GM12878 (cell line): ENCODE data around the gene RPS6KA3. TPM values are rescaled to one million over a fixed set of nuclear protein-coding genes. Genes with fewer than 3 reads are reported as not detected.

ENCODE experiments used
- ATF7 ChIP-seq: fragments of 450-650 bp; IDR thresholded peaks from 2 replicates; pipeline ENCODE4 v1.6.1; 2016; ENCODE audit warnings: low read depth, mild to moderate bottlenecking
- DPF2 ChIP-seq: fragments of 450-650 bp; IDR thresholded peaks from 2 replicates; pipeline ENCODE4 v1.6.1; 2017; ENCODE audit warnings: mild to moderate bottlenecking
- ESRRA ChIP-seq: IDR thresholded peaks from 2 replicates; pipeline ENCODE4 v1.6.1; 2012; ENCODE audit warnings: mild to moderate bottlenecking, low read length, improper control_type of control experiment
- GABPA ChIP-seq: IDR thresholded peaks from 2 replicates; pipeline ENCODE4 v1.6.1; 2014; ENCODE audit warnings: antibody characterized with exemption, low read depth, mild to moderate bottlenecking, inconsistent platforms
- HDAC6 ChIP-seq: fragments of 200-600 bp; sonication (generic); IDR thresholded peaks from one replicate; pipeline ENCODE4 v1.8.0; 2017; ENCODE audit warnings: antibody characterized with exemption; ENCODE audit not compliant: unreplicated experiment
- IKZF1 ChIP-seq: fragments of 450-650 bp; conservative IDR thresholded peaks from 2 replicates; pipeline ENCODE4 v1.6.1; 2017; ENCODE audit warnings: antibody characterized with exemption, mild to moderate bottlenecking
- IRF3 ChIP-seq: fragments of 450-650 bp; IDR thresholded peaks from 2 replicates; pipeline ENCODE4 v1.6.1; 2014; ENCODE audit warnings: mild to moderate bottlenecking
- IRF4 ChIP-seq: IDR thresholded peaks from 2 replicates; pipeline ENCODE4 v1.6.1; 2011; ENCODE audit warnings: low read depth, low read length
- MTA2 ChIP-seq: fragments of 450-650 bp; IDR thresholded peaks from 2 replicates; pipeline ENCODE4 v1.6.1; 2016; ENCODE audit warnings: low read depth, mild to moderate bottlenecking, moderate library complexity
- MTA3 ChIP-seq: IDR thresholded peaks from 2 replicates; pipeline ENCODE4 v1.6.1; 2012; ENCODE audit warnings: low read length, inconsistent platforms, borderline replicate concordance
- MYB ChIP-seq: fragments of 150-350 bp; IDR thresholded peaks from 2 replicates; pipeline ENCODE4 v1.6.1; 2014; ENCODE audit warnings: mild to moderate bottlenecking, low read depth, low read length, borderline replicate concordance
- NBN ChIP-seq: fragments of 450-650 bp; IDR thresholded peaks from 2 replicates; pipeline ENCODE4 v1.6.1; 2016
- RB1 ChIP-seq: fragments of 450-650 bp; formaldehyde crosslinking; IDR thresholded peaks from 2 replicates; pipeline ENCODE4 v1.6.1; 2017; ENCODE audit warnings: mild to moderate bottlenecking, borderline replicate concordance
- SP1 ChIP-seq: IDR thresholded peaks from one replicate; pipeline ENCODE4 v1.6.1; 2011; ENCODE audit warnings: low read depth, low read length
- SREBF2 ChIP-seq: IDR thresholded peaks from 2 replicates; pipeline ENCODE4 v1.6.1; 2012; ENCODE audit warnings: mild to moderate bottlenecking, low read length
- SUZ12 ChIP-seq: fragments of 200-600 bp; sonication (generic); IDR thresholded peaks from one replicate; pipeline ENCODE4 v1.6.1; 2018; ENCODE audit warnings: antibody characterized with exemption, mild to moderate bottlenecking; ENCODE audit not compliant: unreplicated experiment
- TARDBP ChIP-seq: IDR thresholded peaks from 2 replicates; pipeline ENCODE4 v1.6.1; 2016; ENCODE audit warnings: borderline replicate concordance
- polyA plus RNA-seq, 11 experiments: library from polyadenylated mRNA; depleted of rRNA in 4 of 11; unstranded in 6 of 11; stranded (reverse) in 5 of 11; fragments of >200 nt; fragmentation: Nextera tagmentation in 4 of 11; fragmentation: Illumina TruSeq in 1 of 11; extraction: Ambion mirVana in 4 of 11; extraction: Trizol in 1 of 11; gene quantifications; 1 replicate in 1 of 11; 2 replicates in 10 of 11; pipeline versions ENCODE4 v1.2.1 to v1.2.3, GENCODE V29; 2011 to 2016; ENCODE audit warnings: inconsistent platforms in 2 of 11, missing spikeins in 2 of 11, low read depth in 1 of 11
- total RNA-seq, 4 experiments: library from RNA; depleted of rRNA in 3 of 4; stranded (reverse); fragments of >200 nt in 3 of 4; fragmentation: Illumina TruSeq in 1 of 4; extraction: Trizol in 1 of 4; gene quantifications; 2 replicates each; pipeline versions ENCODE4 v1.2.1 to v1.2.3, GENCODE V29; 2013 to 2021
- TF ChIP-seq, protein P1 (sequence below): fragments of 450-650 bp; IDR thresholded peaks from 2 replicates; pipeline ENCODE4 v1.6.1; 2017; ENCODE audit warnings: mild to moderate bottlenecking, moderate library complexity
- TF ChIP-seq, protein P2 (sequence below): IDR thresholded peaks from 2 replicates; pipeline ENCODE4 v1.6.1; 2012; ENCODE audit warnings: low read depth, low read length, improper control_type of control experiment
- TF ChIP-seq, protein P3 (sequence below): fragments of 450-650 bp; IDR thresholded peaks from 2 replicates; pipeline ENCODE4 v1.6.1; 2017; ENCODE audit warnings: low read depth, mild to moderate bottlenecking, moderate library complexity
- TF ChIP-seq, protein P4 (sequence below), 3 experiments: IDR thresholded peaks in 2 of 3; conservative IDR thresholded peaks in 1 of 3; 2 replicates each; pipeline ENCODE4 v1.5.1; 2011; ENCODE audit warnings: low read depth in 3 of 3, low read length in 3 of 3, mild to moderate bottlenecking in 3 of 3, control low read depth in 2 of 3, moderate library complexity in 2 of 3, inconsistent platforms in 1 of 3, mixed read lengths in 1 of 3; ENCODE audit not compliant: control insufficient read depth in 2 of 3, insufficient read depth in 1 of 3; ENCODE audit errors: extremely low read depth in 1 of 3

The RPS6KA3 gene
- total and polyA plus RNA-seq, 10 of the 15 experiments (the other 5 are each of a cell fraction or from before 2014, with no cell fraction given): 2.8 to 35.6 (median 15.8) TPM

DNA sequence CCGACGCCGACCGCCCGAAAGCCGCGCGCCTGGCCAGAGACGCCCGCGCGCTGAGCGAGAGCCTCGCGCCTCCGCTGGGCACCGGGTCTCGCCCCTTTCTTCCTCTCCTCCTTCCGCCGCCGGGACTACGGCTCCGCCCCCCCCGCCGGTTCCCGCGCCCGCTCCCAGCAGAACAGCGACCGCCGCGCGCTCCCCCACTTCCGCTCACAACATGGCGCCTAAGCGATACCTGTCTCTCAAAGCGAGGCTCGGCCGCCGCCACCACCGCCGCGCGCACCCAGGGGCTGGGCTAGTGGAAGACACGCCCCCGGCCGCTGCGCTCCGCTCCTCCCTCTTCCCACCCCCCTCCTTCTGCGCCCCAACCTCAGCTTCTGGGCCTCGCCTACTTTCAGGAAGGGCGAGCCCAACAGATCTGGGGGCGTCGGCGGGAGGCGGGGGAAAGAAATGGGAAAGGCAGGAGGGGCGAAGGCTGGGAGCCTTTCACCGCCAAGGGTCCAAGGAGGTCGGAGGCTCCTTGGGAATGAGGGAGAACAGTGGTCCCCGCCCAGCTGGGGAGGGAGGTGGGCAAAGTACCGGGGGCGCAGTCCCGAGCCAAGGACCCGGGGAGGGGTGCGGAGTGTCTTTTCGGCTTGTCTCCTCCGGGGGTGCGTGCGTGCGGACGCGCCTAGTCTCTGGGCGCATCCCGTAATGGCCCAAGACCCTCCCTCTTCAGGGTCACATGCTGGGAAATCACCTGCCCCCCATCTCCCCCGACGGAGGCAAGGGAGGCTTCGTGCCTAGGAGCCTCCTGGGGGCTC, at the start of gene RPS6KA3 (continued):
- TF ChIP-seq IRF3 (no peak), SUZ12 (no peak), DPF2 (no peak), IRF4 (no peak), HDAC6 (no peak), MTA2 (0 out of 2 replicates have a peak, but pooled peaks have one; percentile 23), ESRRA (no peak), NBN (0 out of 2 replicates have a peak, but pooled peaks have one; percentile 43), SP1 (no peak), RB1 (peak; percentile 43; the same call in 1 of the 2 replicates), SREBF2 (no peak), GABPA (peak; percentile 31; the same call in 1 of the 2 replicates), ATF7 (0 out of 2 replicates have a peak, but pooled peaks have one; percentile 41), MYB (no peak), IKZF1 (peak; percentile 59), TARDBP (0 out of 2 replicates have a peak, but pooled peaks have one; percentile 30), MTA3 (no peak)
- TF ChIP-seq, protein P1, sequence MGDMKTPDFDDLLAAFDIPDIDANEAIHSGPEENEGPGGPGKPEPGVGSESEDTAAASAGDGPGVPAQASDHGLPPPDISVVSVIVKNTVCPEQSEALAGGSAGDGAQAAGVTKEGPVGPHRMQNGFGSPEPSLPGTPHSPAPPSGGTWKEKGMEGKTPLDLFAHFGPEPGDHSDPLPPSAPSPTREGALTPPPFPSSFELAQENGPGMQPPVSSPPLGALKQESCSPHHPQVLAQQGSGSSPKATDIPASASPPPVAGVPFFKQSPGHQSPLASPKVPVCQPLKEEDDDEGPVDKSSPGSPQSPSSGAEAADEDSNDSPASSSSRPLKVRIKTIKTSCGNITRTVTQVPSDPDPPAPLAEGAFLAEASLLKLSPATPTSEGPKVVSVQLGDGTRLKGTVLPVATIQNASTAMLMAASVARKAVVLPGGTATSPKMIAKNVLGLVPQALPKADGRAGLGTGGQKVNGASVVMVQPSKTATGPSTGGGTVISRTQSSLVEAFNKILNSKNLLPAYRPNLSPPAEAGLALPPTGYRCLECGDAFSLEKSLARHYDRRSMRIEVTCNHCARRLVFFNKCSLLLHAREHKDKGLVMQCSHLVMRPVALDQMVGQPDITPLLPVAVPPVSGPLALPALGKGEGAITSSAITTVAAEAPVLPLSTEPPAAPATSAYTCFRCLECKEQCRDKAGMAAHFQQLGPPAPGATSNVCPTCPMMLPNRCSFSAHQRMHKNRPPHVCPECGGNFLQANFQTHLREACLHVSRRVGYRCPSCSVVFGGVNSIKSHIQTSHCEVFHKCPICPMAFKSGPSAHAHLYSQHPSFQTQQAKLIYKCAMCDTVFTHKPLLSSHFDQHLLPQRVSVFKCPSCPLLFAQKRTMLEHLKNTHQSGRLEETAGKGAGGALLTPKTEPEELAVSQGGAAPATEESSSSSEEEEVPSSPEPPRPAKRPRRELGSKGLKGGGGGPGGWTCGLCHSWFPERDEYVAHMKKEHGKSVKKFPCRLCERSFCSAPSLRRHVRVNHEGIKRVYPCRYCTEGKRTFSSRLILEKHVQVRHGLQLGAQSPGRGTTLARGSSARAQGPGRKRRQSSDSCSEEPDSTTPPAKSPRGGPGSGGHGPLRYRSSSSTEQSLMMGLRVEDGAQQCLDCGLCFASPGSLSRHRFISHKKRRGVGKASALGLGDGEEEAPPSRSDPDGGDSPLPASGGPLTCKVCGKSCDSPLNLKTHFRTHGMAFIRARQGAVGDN: no peak
- TF ChIP-seq, protein P2, sequence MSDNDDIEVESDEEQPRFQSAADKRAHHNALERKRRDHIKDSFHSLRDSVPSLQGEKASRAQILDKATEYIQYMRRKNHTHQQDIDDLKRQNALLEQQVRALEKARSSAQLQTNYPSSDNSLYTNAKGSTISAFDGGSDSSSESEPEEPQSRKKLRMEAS: no peak
- TF ChIP-seq, protein P3, sequence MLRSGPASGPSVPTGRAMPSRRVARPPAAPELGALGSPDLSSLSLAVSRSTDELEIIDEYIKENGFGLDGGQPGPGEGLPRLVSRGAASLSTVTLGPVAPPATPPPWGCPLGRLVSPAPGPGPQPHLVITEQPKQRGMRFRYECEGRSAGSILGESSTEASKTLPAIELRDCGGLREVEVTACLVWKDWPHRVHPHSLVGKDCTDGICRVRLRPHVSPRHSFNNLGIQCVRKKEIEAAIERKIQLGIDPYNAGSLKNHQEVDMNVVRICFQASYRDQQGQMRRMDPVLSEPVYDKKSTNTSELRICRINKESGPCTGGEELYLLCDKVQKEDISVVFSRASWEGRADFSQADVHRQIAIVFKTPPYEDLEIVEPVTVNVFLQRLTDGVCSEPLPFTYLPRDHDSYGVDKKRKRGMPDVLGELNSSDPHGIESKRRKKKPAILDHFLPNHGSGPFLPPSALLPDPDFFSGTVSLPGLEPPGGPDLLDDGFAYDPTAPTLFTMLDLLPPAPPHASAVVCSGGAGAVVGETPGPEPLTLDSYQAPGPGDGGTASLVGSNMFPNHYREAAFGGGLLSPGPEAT: 0 out of 2 replicates have a peak, but pooled peaks have one; percentile 40
- TF ChIP-seq, protein P4, sequence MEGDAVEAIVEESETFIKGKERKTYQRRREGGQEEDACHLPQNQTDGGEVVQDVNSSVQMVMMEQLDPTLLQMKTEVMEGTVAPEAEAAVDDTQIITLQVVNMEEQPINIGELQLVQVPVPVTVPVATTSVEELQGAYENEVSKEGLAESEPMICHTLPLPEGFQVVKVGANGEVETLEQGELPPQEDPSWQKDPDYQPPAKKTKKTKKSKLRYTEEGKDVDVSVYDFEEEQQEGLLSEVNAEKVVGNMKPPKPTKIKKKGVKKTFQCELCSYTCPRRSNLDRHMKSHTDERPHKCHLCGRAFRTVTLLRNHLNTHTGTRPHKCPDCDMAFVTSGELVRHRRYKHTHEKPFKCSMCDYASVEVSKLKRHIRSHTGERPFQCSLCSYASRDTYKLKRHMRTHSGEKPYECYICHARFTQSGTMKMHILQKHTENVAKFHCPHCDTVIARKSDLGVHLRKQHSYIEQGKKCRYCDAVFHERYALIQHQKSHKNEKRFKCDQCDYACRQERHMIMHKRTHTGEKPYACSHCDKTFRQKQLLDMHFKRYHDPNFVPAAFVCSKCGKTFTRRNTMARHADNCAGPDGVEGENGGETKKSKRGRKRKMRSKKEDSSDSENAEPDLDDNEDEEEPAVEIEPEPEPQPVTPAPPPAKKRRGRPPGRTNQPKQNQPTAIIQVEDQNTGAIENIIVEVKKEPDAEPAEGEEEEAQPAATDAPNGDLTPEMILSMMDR (IDR thresholded peaks at IDR 0.05 in 2 of 3, conservative IDR thresholded peaks at IDR 0.05 in 1 of 3; ENCODE audit: control insufficient read depth in 2 of 3, extremely low read depth in 1 of 3, insufficient read depth in 1 of 3, low read depth in 3 of 3, low read length in 3 of 3): no peak
